OCI-LY7 (cell line): Measurements from ENCODE around the gene TRHDE. TPM values are rescaled to one million over a fixed set of nuclear protein-coding genes. Genes with fewer than 3 reads are reported as not detected.

Experiments used
- BruUV-seq: library from RNA; stranded (reverse); fragments of 400-500 nt; replicated peaks from 2 replicates; lab custom pipeline; 2021; lab: Mats Ljungman, UMichigan
- CTCF ChIA-PET: fragments of 300-600 bp; sonication (Branson Sonifier 250); formaldehyde crosslinking; loops from one replicate; lab custom pipeline; 2022; ENCODE audit warnings: antibody characterized with exemption; ENCODE audit not compliant: unreplicated experiment; lab: Charles Lee
- POLR2A ChIA-PET: fragments of 300-600 bp; sonication (Branson Sonifier 250); formaldehyde crosslinking; loops from one replicate; lab custom pipeline; 2022; ENCODE audit warnings: antibody characterized with exemption; lab: Charles Lee
- DNase-seq: peaks from one replicate; pipeline ENCODE4 v3.0.0-alpha.2; 2015; ENCODE audit warnings: low spot score
- H2AFZ ChIP-seq: fragments of 200-600 bp; sonication (generic), shearing (Covaris generic); 2 replicates; pipeline ENCODE4 v1.6.1; 2014; ENCODE audit warnings: mild to moderate bottlenecking, antibody characterized with exemption, low read length, moderate library complexity
- H3K27ac ChIP-seq: fragments of 200-600 bp; sonication (generic); 2 replicates; pipeline ENCODE4 v1.5.1; 2014; ENCODE audit warnings: mixed run types, low read depth, mild to moderate bottlenecking, moderate library complexity, low read length, inconsistent platforms; ENCODE audit not compliant: poor library complexity, severe bottlenecking
- H3K36me3 ChIP-seq: fragments of 200-600 bp; sonication (generic); 2 replicates; pipeline ENCODE4 v1.6.1; 2014; ENCODE audit warnings: mild to moderate bottlenecking, antibody characterized with exemption, low read length, moderate library complexity, mixed read lengths; ENCODE audit not compliant: insufficient read depth
- H3K4me1 ChIP-seq: fragments of 200-600 bp; sonication (generic); 2 replicates; pipeline ENCODE4 v1.5.1; 2014; ENCODE audit warnings: mild to moderate bottlenecking, low read length; ENCODE audit not compliant: insufficient read depth, poor library complexity, severe bottlenecking
- H3K4me2 ChIP-seq: fragments of 200-600 bp; sonication (generic); 2 replicates; pipeline ENCODE4 v1.6.1; 2014; ENCODE audit warnings: mild to moderate bottlenecking, low read length
- H3K4me3 ChIP-seq: fragments of 200-600 bp; sonication (generic); 2 replicates; pipeline ENCODE4 v1.5.1; 2014; ENCODE audit warnings: mild to moderate bottlenecking, low read depth, low read length; ENCODE audit not compliant: poor library complexity, severe bottlenecking
- H3K79me2 ChIP-seq: fragments of 200-600 bp; sonication (generic); 2 replicates; pipeline ENCODE4 v1.6.1; 2016; ENCODE audit warnings: low read depth, mild to moderate bottlenecking, low read length, moderate library complexity, mixed read lengths; ENCODE audit not compliant: insufficient read depth
- H3K9me2 ChIP-seq: fragments of 200-600 bp; sonication (generic); 2 replicates; pipeline ENCODE4 v1.6.1; 2016; ENCODE audit warnings: mild to moderate bottlenecking, low read length, mixed read lengths; ENCODE audit not compliant: insufficient read depth
- H3K9me3 ChIP-seq: fragments of 200-600 bp; sonication (generic); 2 replicates; pipeline ENCODE4 v1.6.1; 2014; ENCODE audit warnings: mild to moderate bottlenecking, mixed run types, low read length, mixed read lengths
- H4K20me1 ChIP-seq: fragments of 200-600 bp; sonication (generic); 2 replicates; pipeline ENCODE4 v1.6.1; 2014; ENCODE audit warnings: mild to moderate bottlenecking, antibody characterized with exemption, low read length, moderate library complexity, mixed read lengths; ENCODE audit not compliant: insufficient read depth
- CTCF ChIP-seq: fragments of 200-600 bp; sonication (generic); conservative IDR thresholded peaks from 2 replicates; pipeline ENCODE4 v1.5.1; 2014; ENCODE audit warnings: mild to moderate bottlenecking, antibody characterized with exemption, low read length, moderate library complexity, mixed read lengths
- EZH2phosphoT487 ChIP-seq: fragments of 200-600 bp; sonication (generic); IDR thresholded peaks from 2 replicates; pipeline ENCODE4 v1.6.1; 2018; ENCODE audit warnings: low read depth, borderline replicate concordance, mild to moderate bottlenecking, mixed run types, antibody characterized with exemption, low read length, moderate library complexity, mixed read lengths
- intact Hi-C: fragments of 100-400 bp; cut with micrococcal nuclease; formaldehyde crosslinking; loops from one replicate; pipeline ENCODE4 v1.10.0; 2022; ENCODE audit not compliant: unreplicated experiment
- total RNA-seq, 2 experiments: library from RNA; depleted of rRNA in 1 of 2; stranded (reverse); fragments of >200 nt in 1 of 2; shearing (Covaris generic) in 1 of 2; gene quantifications; 2 replicates each; pipeline ENCODE4 v1.2.3, GENCODE V29; 2014 to 2022

TRHDE gene
- total RNA-seq, 2 experiments from 2014 or later = not detected

GRCh38 chr12:72246370-72246769 is 25.8 kb upstream of the TRHDE start:
- Histone ChIP-seq H3K27ac (no peak overlapping the region), H3K9me3 (no peaks in the 10 kb centered on the region), H3K4me1 (no peaks in the 10 kb centered on the region), H3K4me2 (no peak overlapping the region), H3K4me3 (no peak overlapping the region), H3K36me3 (no peaks in the 10 kb centered on the region), H3K79me2 (no peaks in the 10 kb centered on the region), H4K20me1 (no peaks in the 10 kb centered on the region), H2AFZ (no peak overlapping the region), H3K9me2 (no peaks in the 10 kb centered on the region)
- intact Hi-C loops = no loop called here
- no TSS peak for BruUV-seq
- CTCF ChIA-PET = no interaction called here
- TF ChIP-seq CTCF = no peak
- DNase-seq = no peak
- POLR2A ChIA-PET = no interaction called here

- no peak for DNase-seq
- Histone ChIP-seq H2AFZ (no peak overlapping the region), H3K4me1 (no peaks in the 10 kb centered on the region), H3K4me3 (no peak overlapping the region), H3K27ac (no peak overlapping the region), H3K36me3 (no peaks in the 10 kb centered on the region), H3K4me2 (no peak overlapping the region), H3K79me2 (no peaks in the 10 kb centered on the region), H3K9me2 (no peaks in the 10 kb centered on the region), H3K9me3 (no peaks in the 10 kb centered on the region), H4K20me1 (no peaks in the 10 kb centered on the region)
- no TSS peak for BruUV-seq
- intact Hi-C loops = no loop called here
- ChIA-PET CTCF (no interaction called here), POLR2A (no interaction called here)
- TF ChIP-seq EZH2phosphoT487 (no peak), CTCF (no peak)
Measured at GRCh38 chr12:72250346-72250745, 21.8 kb upstream of the TRHDE start.

- no peaks in the 10 kb centered on the region for H3K36me3 ChIP-seq
- no peak for DNase-seq
- no peaks in the 10 kb centered on the region for H4K20me1 ChIP-seq
- H3K9me2 ChIP-seq = no peaks in the 10 kb centered on the region
- no peak overlapping the region for H3K27ac ChIP-seq
- no peak overlapping the region for H2AFZ ChIP-seq
- no peak overlapping the region for H3K4me3 ChIP-seq
- no peak overlapping the region for H3K4me2 ChIP-seq
- BruUV-seq = no TSS peak
- TF ChIP-seq EZH2phosphoT487 (no peak), CTCF (no peak)
- H3K79me2 ChIP-seq = no peaks in the 10 kb centered on the region
- ChIA-PET POLR2A (no interaction called here), CTCF (no interaction called here)
- intact Hi-C loops = no loop called here
- no peaks in the 10 kb centered on the region for H3K9me3 ChIP-seq
- no peaks in the 10 kb centered on the region for H3K4me1 ChIP-seq
Measured at GRCh38 chr12:72256725-72257124, 15.4 kb upstream of the TRHDE start.
